ENCODE results near the gene PBX3. TPM values are rescaled to one million over a fixed set of nuclear protein-coding genes. Genes with fewer than 3 reads are reported as not detected.

PBX3 gene
- total and polyA plus RNA-seq, 2 of the 13 experiments (the other 11 are each of a cell fraction or from before 2014, with no cell fraction given), result 6.0 to 11.2 TPM

DNA sequence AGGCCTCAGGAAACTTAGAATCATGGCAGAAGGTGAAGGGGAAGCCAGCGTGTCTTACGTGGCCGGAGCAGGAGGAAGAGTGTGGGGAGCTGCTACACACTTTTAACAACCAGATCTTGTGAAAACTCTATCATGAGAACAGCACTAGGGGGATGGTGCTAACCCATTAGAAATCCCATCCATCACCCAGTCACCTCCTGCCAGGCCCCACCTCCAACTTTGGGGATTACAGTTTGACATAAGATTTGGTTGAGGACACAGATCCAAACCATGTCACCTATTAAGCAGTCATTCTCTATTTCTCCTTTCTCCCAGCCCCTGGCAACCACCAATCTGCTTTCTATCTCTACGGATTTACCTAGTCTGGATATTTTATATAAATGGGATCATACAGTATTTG lies 26.9 kb downstream of the PBX3 start:
- POLR2A ChIA-PET, result no interaction called here
- TF ChIP-seq RXRB (CRISPR knock-in tag; IDR thresholded peaks at IDR 0.05; ENCODE audit: borderline replicate concordance), result no peak
- no peak for TF ChIP-seq NFATC3 (CRISPR knock-in tag; IDR thresholded peaks at IDR 0.05)
- no peak for TF ChIP-seq CBFB (CRISPR knock-in tag; IDR thresholded peaks at IDR 0.05)
- no peak for TF ChIP-seq MAFF (IDR thresholded peaks at IDR 0.05; ENCODE audit: low read depth, low read length)
- TF ChIP-seq, protein P1, sequence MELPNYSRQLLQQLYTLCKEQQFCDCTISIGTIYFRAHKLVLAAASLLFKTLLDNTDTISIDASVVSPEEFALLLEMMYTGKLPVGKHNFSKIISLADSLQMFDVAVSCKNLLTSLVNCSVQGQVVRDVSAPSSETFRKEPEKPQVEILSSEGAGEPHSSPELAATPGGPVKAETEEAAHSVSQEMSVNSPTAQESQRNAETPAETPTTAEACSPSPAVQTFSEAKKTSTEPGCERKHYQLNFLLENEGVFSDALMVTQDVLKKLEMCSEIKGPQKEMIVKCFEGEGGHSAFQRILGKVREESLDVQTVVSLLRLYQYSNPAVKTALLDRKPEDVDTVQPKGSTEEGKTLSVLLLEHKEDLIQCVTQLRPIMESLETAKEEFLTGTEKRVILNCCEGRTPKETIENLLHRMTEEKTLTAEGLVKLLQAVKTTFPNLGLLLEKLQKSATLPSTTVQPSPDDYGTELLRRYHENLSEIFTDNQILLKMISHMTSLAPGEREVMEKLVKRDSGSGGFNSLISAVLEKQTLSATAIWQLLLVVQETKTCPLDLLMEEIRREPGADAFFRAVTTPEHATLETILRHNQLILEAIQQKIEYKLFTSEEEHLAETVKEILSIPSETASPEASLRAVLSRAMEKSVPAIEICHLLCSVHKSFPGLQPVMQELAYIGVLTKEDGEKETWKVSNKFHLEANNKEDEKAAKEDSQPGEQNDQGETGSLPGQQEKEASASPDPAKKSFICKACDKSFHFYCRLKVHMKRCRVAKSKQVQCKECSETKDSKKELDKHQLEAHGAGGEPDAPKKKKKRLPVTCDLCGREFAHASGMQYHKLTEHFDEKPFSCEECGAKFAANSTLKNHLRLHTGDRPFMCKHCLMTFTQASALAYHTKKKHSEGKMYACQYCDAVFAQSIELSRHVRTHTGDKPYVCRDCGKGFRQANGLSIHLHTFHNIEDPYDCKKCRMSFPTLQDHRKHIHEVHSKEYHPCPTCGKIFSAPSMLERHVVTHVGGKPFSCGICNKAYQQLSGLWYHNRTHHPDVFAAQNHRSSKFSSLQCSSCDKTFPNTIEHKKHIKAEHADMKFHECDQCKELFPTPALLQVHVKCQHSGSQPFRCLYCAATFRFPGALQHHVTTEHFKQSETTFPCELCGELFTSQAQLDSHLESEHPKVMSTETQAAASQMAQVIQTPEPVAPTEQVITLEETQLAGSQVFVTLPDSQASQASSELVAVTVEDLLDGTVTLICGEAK (IDR thresholded peaks at IDR 0.05), result no peak
- TF ChIP-seq, protein P1 (CRISPR knock-in tag; IDR thresholded peaks at IDR 0.05), result no peak
- TF ChIP-seq FOXM1 (CRISPR knock-in tag; IDR thresholded peaks at IDR 0.05), result no peak
- TF ChIP-seq ZNF839 (CRISPR knock-in tag; IDR thresholded peaks at IDR 0.05; ENCODE audit: borderline replicate concordance), result no peak
- TF ChIP-seq ZNF101 (CRISPR knock-in tag; IDR thresholded peaks at IDR 0.05; ENCODE audit: borderline replicate concordance, low read depth), result no peak
- TF ChIP-seq ZFP91 (CRISPR knock-in tag; IDR thresholded peaks at IDR 0.05; ENCODE audit: borderline replicate concordance), result no peak
- TF ChIP-seq KMT2A (CRISPR knock-in tag; IDR thresholded peaks at IDR 0.05), result no peak
- TF ChIP-seq TP53 (CRISPR knock-in tag; conservative IDR thresholded peaks at IDR 0.05), result no peak
- no peak for TF ChIP-seq ZFP62 (CRISPR knock-in tag; IDR thresholded peaks at IDR 0.05)
- no peak for TF ChIP-seq TCF7L2 (IDR thresholded peaks at IDR 0.05; ENCODE audit: low read depth, low read length)
- TF ChIP-seq, protein P2, sequence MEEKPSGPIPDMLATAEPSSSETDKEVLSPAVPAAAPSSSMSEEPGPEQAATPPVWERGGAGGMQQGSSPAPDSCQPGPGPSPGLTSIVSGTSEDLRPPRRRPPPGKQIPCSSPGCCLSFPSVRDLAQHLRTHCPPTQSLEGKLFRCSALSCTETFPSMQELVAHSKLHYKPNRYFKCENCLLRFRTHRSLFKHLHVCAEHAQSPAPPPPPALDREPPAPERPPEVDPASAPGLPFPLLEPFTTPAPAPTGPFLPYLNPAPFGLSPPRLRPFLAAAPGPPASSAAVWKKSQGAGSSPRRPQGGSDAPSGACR (CRISPR knock-in tag; IDR thresholded peaks at IDR 0.05), result no peak

More for the DNA sequence above, 26.9 kb downstream of the PBX3 start:
- WGBS (ENCODE audit: low lambda C conversion rate), result 97% methylated on average over 4 of the region's 4 CpGs
- Histone ChIP-seq H3K4me2 (ENCODE audit: low read depth, low read length) (no peak overlapping the region), H3K27ac (ENCODE audit: extremely low read length, insufficient read depth, low read length) (no peak overlapping the region), H3K36me3 (replicated peaks in 1 of 2; ENCODE audit: control insufficient read depth in 1 of 2, insufficient read depth in 2 of 2, low read length in 2 of 2) (no peaks in the 10 kb centered on the region), H3K9me3 (ENCODE audit: low read length) (no peaks in the 10 kb centered on the region), H4K20me1 (ENCODE audit: insufficient read depth, low read length) (no peaks in the 10 kb centered on the region), H3K79me2 (ENCODE audit: insufficient read depth, low read length) (no peaks in the 10 kb centered on the region), H3K4me1 (ENCODE audit: insufficient read depth, low read length) (no peaks in the 10 kb centered on the region), H3K4me3 (replicated peaks in 1 of 3; ENCODE audit: insufficient read depth in 1 of 3, low read depth in 2 of 3, low read length in 3 of 3) (no peak overlapping the region), H2AFZ (ENCODE audit: low read length) (no peak overlapping the region), H3K9ac (ENCODE audit: insufficient read depth, low read depth, low read length) (no peak overlapping the region), H3K27me3 (ENCODE audit: control insufficient read depth in 1 of 2, insufficient read depth in 2 of 2, low read length in 2 of 2) (no peaks in the 10 kb centered on the region)
- ATAC-seq (no peak), DNase-seq (ENCODE audit: low spot score) (no peak), FAIRE-seq (no peak)
- in situ Hi-C loops (cut with HindIII; ENCODE audit: extremely low pct_ligation_motif_present, low pct_unique_long_range_greater_than_20kb), result no loop called here
- intact Hi-C loops (cut with micrococcal nuclease; ENCODE audit: unreplicated experiment), result no loop called here
- CTCF ChIA-PET (ENCODE audit: low intra/inter-chr PET ratio, low total read pairs), result no interaction called here
- no TSS peak for BruUV-seq (replicated peaks)

Measured in HepG2 (cell line).